Loucy (cell line): ENCODE measurements around the gene ODC1.

Source experiments
- EZH2phosphoT487 ChIP-seq: fragments of 200-600 bp; IDR thresholded peaks from 2 replicates; pipeline ENCODE4 v1.6.1; 2018; ENCODE audit warnings: antibody characterized with exemption, mild to moderate bottlenecking, moderate library complexity, borderline replicate concordance
- TF ChIP-seq, protein P1 (sequence below): fragments of 200-600 bp; sonication (generic); conservative IDR thresholded peaks from 2 replicates; pipeline ENCODE4 v1.5.1; 2014; ENCODE audit warnings: mild to moderate bottlenecking, antibody characterized with exemption, low read length

DNA sequence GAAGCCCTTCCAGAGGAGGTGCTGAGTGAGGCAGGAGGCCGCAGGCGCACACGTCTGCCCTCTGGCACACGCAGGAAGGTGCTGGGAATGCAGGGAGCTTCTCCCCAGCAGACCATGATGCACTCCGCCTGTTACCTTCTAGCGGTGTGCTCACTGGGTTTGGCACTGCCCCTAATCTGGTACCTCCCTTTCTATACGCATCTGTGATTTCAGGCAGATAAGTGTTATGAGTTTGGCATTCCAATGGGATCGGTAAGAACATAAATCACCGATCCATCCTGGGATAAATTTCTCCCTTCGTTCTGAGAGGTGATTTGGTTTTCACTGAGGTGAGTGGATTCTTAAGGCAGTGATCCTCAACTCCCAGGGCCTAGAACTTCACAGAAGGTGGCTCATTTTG is 34.6 kb downstream of the ODC1 start:
- no peak for TF ChIP-seq EZH2phosphoT487
- TF ChIP-seq, protein P1, sequence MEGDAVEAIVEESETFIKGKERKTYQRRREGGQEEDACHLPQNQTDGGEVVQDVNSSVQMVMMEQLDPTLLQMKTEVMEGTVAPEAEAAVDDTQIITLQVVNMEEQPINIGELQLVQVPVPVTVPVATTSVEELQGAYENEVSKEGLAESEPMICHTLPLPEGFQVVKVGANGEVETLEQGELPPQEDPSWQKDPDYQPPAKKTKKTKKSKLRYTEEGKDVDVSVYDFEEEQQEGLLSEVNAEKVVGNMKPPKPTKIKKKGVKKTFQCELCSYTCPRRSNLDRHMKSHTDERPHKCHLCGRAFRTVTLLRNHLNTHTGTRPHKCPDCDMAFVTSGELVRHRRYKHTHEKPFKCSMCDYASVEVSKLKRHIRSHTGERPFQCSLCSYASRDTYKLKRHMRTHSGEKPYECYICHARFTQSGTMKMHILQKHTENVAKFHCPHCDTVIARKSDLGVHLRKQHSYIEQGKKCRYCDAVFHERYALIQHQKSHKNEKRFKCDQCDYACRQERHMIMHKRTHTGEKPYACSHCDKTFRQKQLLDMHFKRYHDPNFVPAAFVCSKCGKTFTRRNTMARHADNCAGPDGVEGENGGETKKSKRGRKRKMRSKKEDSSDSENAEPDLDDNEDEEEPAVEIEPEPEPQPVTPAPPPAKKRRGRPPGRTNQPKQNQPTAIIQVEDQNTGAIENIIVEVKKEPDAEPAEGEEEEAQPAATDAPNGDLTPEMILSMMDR = no peak
